COR-L47 (cell line): Measurements from ENCODE around the gene ZMYND8.

Source experiments
- DNase-seq: peaks from one replicate; lab custom pipeline; 2025; lab: John Stamatoyannopoulos, UW

Gene ZMYND8

DNA sequence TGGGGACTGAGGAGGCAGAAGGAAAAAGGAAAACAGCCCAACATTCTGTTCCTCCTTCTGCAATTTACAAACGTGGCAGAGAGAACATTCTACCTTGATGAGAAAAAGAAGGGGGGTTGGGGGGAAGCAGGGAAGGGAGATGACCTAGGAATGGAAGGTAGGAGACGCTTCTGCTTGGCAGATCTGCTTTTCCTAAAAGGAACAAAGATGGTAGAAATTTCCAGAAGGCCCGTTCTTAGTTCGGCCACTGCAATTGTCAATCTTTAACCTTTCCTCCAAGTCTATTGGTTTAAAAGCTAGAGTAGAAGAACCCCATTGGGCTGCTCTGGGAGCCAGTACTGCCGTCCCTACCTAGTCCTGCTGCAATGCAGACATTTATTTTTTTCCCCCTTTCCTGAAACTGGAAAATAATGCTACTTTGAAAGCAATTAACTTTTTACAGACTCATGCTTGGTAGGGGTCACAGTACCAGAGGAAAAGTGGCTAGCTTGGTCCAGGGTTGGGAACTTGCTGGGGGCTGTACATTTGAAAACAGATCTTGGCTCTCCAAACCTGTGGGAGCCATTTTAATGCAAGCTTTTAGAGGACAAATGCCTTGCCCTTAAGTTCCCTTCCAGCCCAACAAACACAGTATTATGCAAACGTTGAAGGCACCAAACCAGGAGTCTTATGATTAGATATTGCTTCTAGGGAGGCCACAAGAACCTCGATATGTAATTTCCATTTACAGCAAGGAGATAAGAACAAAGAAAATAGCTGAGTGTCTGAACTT lies 2.6 kb downstream of the ZMYND8 start:
- DNase-seq, result no peak

DNA sequence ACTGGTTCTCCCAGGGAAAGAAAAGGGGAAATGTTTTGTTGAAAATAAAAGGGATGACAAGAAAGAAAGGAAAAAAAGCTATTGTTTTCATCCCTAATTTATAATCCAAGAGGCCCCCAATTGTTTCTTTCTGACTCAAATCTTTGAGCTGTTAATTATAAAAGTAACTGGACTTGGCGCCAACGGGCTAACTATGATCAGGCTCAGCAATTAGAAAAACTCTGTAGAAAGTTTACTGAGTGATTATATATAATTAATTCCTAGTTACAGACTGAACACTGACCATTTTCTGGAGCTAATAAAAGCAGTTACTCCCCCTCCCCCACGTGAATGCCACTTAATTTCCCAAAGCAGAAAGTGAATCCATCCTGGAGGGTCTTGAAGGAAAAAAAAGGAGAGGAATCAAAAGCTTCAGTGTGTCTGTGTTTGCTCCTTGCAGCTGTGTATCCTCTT lies 3.2 kb downstream of the ZMYND8 start:
- peak; percentile 51 for DNase-seq

DNA sequence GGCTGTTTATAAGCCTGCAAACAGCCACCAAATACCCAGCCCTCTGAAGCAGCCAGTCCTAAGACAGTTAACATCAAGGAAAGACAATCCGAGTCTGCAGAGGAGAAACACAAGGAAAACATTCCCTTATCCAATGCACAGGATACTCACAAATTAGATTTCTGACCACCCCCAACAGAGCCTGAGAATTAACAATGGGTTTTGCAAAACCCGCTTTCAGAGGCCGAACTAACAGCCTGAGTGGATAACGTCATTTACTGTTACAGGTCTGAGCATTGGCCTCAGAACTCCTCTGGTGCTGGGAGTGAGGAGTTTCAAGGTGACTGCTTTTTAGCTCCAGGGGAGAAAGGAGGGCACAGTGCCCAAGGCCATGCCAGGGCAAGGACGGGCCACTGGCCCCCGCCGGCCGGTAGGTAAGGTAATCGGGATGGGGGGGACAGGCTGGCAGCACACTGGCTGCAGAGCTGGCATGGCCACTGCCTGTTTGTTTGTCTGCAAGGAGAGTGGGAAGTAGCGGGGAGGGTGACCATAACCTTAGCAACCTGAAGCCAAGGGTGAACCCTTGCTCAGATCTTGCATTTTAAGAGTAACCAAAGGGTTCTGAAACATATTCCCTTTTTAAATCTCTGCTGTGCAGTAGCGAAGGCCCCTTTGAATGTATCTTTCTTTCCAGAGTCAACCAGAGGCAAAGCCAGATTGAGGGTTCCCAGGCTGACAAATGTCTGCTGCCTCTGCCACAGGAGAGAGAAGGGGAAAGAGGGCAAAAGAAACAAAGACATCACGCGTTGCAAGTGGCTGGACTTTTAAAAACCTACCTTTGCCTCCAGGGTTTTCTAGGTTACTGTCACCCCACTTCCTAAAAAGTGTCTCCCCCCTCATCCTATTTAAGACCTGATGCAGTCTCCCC lies 3.9 kb downstream of the ZMYND8 start:
- DNase-seq, result peak; percentile 47

DNA sequence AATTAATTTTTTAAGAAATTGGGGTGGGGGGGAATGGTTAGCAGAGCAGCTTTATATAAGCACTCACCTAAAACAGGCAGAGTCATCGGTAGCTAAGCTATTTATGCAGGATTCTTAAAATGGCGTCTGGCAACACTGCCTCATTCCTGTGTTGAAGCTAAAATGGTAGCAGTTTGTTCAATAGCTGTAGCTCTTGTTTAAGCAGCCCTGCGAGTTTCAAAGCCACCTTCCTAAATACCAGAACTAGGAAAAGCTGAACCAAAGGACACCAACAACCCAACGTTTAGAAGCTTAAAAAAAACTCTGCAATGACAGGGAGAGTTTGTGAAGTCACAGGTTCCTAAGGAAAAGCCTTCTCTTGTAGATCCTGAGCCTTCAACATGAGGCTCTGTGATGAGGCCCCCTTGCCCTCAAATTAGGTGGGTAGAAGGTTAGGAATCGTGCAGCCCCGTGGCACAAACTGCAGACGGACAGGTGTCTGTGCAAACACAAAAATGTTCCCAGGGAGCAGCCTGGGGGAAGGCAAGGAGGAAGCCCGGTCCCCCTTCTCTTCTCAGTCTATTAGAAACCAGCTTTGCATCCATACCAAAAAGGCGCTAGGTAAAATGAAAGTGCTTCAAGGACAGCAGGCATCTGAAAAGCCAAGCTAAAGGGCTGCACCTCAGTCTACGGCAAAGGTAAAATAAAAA lies 4.7 kb downstream of the ZMYND8 start:
- DNase-seq, result peak; percentile 31

DNA sequence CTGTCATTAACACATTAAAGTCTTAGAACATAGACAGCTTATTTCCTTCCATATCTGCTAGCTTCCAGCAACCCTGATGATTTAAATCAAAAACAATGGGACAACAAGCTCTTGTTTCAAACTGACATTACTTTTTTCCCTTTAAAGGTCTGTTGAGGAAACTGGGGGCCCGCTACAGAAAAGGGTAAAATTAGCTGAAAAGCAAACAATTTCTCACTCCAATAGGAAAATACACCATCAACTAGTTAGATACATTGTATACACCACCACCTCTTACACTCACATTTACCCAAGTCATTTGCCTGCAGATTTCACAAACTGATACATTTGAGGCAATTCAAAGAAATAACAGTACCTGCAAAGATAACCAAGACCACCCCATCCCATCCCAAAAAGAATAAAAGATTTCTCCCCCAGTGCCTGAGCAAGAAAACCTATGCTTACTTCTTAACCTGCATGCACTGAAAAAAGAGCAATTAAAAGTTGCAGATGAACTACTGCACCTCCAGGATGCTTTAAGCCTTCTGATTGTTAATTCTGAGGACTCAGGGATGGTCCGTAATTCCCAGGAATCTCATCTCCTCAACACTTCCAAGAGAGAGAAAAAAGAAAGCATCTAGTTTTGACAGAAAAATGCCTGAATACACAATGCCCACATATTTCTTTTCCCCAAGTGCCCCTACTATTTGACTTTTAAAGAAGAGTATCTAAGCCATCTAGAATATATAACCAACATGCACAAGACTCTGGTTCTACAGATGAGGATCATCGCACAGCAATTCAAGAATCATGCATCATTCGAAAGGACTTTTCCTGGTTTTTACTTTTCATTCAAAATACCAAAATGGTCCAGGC lies 5.6 kb downstream of the ZMYND8 start:
- no peak for DNase-seq

DNA sequence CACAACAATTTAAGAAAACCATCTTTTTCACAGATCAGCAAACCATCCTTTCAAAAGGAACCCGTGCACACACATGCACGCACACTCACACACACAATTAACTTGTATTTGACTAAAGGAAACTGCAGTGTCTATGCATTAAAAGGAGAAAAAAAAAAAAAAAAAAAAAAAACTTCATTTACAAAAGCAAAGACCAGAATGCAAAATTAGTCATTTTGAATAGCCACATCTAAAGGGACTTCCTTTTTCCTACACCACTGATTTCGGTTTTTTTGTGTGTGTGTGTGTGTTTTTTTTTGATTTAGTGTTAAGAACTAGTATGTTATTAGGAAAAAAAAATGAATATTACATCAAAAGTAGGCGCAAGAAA lies 6.3 kb downstream of the ZMYND8 start:
- no peak for DNase-seq

DNA sequence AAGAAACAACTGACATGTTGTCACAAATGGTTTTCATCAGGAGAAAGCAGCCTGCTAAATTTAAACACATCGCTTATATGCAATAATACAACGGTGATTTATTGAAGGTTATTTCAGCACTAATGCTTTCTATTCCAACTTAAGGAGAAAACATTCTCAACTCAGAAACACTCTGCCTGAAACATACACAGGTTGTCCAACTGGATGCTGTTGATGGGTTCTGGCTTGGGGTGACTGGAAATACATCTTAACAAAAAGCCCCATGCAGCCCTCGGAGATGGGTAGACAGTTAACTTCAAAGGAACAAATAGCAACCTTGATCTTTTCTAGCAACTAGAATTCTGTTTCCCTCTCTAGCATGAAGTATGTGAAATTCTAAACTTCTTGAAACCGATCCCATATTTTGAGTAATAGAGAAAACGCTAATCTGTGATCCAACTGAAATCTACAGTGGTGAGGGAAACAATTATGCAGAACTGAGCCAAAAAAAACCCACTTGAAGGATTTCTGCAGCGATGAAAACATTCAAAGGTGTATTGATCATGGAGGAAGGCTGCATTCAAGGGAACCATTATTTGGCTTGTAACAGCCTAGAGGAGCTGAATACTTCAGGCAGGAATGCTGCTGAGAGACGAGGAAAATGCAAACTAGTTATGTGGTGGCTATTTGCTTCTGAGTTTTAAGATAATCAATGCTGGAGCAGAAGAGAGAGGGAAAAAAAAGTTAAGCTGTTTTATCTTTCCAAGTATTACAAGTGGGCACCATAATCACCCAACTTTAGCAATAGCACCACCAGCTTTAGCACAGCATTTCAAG lies 6.9 kb downstream of the ZMYND8 start:
- DNase-seq, result no peak

DNA sequence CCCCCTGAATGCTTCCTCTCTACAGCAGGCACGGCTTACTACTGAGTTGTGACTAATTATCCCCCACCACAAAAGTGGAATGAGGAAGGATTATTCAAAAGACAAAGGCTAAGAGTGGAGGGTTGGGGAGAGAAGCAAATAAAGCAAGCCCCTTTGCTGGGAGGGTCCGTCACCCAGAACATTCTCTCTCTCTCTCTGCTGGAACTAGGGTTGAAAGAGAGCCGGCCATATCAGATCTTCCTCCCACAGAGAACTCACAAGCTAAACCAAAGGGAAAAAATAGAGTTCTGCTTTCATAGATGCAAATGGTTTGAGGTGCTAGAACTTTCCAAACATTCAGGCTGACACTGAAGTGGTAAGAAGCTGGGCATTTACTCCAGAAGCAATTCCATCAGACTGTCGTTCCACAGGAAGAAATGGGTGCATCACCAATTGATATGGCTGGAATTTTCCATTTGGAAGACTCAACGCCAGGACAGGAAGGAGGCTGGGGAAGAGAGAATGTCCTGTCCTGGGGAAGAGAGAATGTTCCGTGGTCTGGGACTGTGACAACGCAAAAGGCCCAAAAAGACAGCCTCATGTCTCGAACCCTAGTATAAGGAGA lies 7.9 kb downstream of the ZMYND8 start:
- no peak for DNase-seq

DNA sequence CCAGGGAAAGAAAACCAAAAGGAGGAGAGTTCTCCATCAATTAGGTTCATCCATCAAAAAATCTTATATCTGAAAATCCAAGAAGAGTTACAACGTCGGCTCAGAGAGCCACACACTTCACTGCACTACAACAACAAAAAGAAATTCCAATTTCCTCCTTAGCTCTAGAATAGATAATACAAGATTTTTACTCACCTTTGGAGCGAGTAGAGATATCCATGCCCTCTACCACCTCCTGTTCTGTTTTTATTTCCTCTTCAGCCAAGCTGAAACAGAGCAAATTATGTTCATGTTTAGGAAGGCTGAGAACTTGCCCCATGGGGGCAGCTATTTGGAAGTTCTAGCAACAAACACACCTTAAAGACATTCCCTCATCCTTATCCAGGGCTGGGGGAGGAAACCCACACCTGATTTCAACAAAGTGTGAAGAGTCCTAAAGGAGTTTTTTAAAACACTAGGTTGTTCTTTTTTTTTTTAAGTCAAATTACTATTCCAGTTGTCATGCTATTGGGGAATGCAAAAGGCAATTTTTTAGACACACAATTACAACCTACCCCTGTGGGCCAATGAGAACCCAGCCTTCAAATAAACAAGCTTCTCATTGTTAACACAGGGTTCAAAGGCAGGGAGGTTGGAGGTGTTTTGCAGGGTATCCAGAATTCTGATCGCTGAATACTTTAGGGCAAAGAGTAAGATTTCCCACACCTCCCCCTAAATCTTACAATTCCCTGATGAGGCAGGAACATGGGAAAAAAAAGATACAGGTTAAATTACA lies 8.7 kb downstream of the ZMYND8 start:
- DNase-seq, result no peak

DNA sequence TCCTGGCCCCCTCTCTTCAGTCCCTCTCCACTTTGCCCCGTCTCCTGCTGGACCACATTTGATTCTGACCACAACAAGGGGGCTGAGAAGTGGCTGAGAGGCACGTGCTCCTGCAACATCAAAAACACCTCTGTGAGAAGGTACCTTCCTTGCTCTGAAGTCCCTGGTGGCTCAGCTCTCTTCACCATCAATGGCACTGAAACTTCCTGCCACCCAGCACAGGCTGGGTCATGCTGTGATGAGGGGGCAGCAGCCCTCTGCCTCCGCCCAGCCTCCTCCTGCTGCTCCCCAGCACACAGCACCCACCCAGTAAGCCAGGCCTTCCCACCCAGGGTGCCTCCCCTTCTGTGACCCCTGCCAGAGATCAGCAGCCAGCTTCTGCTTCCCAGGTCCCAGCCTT lies 10.3 kb downstream of the ZMYND8 start:
- DNase-seq, result no peak

DNA sequence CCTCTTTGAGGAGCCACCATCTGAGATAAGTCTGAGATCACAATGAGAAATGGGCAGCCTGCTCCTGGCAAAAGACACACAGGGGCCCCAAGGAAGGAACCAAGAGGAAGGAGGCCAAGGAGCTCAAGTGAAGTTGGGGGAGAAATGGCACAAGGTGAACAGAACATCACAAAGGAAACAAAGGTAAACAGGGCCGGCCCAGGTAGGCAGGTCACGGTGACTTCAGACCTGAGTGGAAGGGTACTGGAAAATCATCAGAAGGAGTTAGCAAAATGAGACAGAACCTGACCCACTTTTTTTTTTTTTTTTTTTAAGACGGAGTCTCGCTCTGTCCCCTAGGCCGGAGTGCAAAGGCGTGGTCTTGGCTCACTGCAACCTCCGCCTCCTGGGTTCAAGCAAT lies 11.3 kb downstream of the ZMYND8 start:
- DNase-seq, result no peak

DNA sequence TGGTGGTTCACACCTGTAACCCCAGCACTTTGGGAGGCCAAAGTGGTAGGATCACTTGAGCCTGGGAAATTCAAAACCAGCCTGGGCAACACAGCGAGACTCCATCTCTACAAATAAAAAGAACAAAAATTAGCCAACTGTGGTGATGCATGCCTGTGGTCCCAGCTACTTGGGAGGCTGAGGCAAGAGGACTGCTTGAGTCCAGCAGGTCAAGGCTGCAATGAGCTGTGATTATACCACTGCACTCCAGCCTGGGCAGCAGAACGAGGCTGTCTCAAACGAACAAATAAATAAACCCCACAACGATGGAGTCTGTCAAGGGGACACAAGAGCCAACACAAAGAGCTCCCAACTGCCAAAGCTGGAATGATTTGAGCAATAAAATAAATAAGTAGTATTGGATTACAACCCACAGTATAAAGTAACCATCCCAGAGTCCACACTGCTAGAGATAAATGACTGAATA lies 13.5 kb downstream of the ZMYND8 start:
- DNase-seq, result no peak

DNA sequence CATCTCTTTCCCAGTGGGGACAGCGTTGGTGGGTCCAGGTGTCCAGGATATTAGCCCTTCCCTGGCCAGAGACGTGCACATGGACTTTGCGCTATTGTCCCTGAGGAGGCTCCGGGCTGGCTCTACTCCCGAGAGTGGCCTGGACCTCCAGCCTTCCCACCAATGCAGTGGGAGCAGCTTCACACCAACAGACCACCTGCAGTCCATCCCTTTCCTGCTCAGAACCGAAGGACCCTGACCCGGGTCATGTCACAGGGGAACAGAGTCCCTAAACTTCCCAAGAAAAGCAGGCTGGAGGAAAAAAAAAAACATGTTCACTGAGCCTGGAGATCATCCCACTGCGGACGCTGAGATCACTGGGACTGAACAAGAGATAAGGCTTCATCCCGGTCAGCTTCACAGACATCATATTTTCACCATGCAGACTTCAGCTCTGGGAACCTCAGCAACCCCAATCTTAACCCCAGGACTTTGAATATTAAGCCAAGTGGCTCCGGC lies 18.3 kb downstream of the ZMYND8 start:
- DNase-seq, result no peak

DNA sequence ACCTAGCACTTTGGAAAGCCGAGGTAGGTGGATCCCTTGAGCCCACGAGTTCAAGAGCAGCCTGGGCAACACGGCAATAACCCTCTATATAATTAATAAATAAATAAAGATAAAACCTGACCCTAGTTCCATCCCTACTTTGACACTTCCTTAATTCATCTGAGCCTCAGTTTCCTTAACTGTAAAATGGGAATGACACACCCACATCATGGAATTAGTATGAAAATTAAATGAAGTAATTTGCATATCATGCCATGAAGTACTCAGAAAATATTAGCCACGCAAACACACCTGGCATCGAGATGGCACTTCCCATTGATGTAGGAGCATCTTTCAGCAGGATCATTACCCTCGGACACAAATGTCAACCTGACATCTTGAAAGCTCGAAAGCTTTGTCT lies 19.1 kb downstream of the ZMYND8 start:
- no peak for DNase-seq

DNA sequence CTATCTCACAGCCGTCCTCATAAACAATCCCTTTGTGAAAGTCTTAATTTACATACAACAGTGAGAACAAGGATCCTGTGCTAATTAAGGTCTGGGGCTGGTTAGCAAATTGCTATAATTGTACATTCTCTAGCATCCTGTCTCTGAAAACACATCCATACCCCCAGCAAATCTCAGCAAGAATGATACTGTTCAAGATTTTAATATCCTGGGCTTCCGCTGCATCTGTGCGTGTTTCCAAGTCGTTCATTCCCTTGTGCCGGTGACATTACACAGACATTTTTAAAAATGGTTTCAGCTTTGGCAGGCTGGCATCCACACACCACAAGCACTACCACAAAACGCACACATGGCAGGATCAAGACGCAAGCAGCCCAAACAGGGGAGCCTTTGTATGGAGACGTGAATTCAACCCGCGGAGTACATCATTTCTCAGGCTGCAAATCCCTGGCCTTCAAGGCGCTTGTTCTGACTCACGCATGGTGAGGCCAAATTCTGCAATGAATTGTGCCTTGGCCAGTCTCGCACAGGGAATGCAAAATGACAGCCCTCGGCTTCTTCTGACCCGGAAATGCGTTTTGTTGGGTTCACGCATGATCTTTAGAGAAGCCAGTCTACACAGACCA lies 20.3 kb downstream of the ZMYND8 start:
- DNase-seq, result no peak

DNA sequence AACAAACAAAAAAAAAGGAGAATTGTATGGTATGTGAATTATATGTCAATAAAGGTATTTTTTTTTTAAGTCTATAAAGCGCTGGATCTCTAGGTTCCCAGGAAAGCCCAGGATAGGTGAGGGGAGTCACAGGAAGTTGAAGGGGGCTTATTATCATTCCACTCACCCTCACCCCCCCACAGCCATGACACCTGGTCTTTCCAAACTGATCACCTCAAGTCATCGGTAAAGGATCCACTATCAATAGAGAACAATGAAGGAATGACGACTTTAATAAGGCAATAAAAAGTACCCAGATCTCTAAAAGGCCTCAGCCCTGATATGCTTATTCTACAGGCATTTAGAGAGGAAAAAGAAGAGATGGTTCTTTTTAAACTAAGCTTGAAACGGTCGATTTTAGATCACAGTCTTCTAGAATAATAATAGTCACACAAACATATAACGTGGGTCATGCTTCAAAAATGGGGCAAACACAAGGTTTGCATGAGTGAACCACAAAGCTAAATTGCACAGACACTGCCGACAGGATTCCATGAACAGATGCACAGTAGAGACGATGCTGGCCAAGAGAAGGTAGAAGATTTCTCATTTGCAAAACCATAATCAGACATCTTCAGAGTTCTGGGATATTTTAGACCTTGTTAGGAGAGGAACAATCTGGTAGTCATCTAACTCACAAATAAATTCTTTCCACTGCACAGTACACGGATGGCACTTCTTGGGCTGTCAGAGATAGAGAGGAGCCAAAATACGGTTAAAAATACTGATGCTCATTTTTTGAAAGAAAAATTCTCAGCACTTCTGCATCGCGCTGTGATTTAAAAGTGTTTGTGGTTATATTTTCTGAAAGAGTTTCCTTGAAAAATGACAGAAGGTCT lies 21.0 kb downstream of the ZMYND8 start:
- no peak for DNase-seq

DNA sequence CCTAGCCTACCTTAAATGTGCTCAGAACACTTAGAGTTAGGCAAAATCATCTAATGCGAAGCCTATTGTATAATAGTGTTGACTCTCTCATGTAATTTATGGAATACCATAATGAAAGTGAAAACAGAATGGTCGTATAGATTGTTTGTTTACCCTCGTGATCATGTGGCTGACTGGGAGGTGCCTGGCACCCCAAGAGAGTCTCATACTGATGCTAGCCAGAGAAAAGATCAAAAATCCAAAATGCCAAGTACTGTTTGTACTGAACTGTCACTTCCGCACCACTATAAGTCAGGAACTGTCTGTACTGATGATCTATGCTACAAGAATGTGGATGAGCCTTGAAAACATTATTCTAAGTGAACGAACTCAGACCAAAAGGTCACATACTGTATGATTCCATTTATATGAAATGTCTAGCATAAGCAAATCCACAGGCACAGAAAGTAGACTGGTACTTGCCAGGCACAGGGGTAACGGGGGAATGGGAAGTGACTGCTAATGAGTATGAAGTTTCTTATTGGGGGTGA lies 22.4 kb downstream of the ZMYND8 start:
- no peak for DNase-seq
